OCI-LY7 (cell line): ENCODE results near the gene COL4A3.

Experiments
- CTCF ChIP-seq: fragments of 200-600 bp; sonication (generic); conservative IDR thresholded peaks from 2 replicates; pipeline ENCODE4 v1.5.1; 2014; ENCODE audit warnings: mild to moderate bottlenecking, antibody characterized with exemption, low read length, moderate library complexity, mixed read lengths
- EZH2phosphoT487 ChIP-seq: fragments of 200-600 bp; sonication (generic); IDR thresholded peaks from 2 replicates; pipeline ENCODE4 v1.6.1; 2018; ENCODE audit warnings: low read depth, borderline replicate concordance, mild to moderate bottlenecking, mixed run types, antibody characterized with exemption, low read length, moderate library complexity, mixed read lengths

- TF ChIP-seq CTCF (no peak), EZH2phosphoT487 (no peak)
Measured at GRCh38 chr2:227164763-227165291, 403 bp downstream of the COL4A3 start.
